T-helper 2 cell treated with Interferon-gamma antibody and Interleukin-4, amounts not matched to agents 5 μg/mL and 100 μg/mL, for 36 hours (primary cell): ENCODE results near the gene TUBGCP6.
"Not testable (repeated sequence)": the region's sequence is repeated elsewhere in the genome, so short reads cannot be mapped to it uniquely, and the experiment has no call there.

ENCODE experiments used
- DNase-seq: peaks from one replicate; pipeline ENCODE4 v3.0.0; 2021; ENCODE audit warnings: low spot score
- H3K27ac Mint-ChIP-seq: one replicate; pipeline ENCODE4 v1.8.0; 2021; ENCODE audit warnings: mild to moderate bottlenecking, mixed read lengths
- H3K27me3 Mint-ChIP-seq: one replicate; pipeline ENCODE4 v1.8.0; 2021; ENCODE audit warnings: low read depth, mixed read lengths
- H3K36me3 Mint-ChIP-seq: one replicate; pipeline ENCODE4 v1.8.0; 2021; ENCODE audit warnings: low read depth, mixed read lengths
- H3K4me1 Mint-ChIP-seq: one replicate; pipeline ENCODE4 v1.8.0; 2021; ENCODE audit warnings: low read depth, mixed read lengths
- H3K4me3 Mint-ChIP-seq: one replicate; pipeline ENCODE4 v1.8.0; 2022; ENCODE audit warnings: mild to moderate bottlenecking, moderate library complexity, mixed read lengths
- H3K9me3 Mint-ChIP-seq: one replicate; pipeline ENCODE4 v1.8.0; 2021; ENCODE audit warnings: mixed read lengths

TUBGCP6 gene

DNA sequence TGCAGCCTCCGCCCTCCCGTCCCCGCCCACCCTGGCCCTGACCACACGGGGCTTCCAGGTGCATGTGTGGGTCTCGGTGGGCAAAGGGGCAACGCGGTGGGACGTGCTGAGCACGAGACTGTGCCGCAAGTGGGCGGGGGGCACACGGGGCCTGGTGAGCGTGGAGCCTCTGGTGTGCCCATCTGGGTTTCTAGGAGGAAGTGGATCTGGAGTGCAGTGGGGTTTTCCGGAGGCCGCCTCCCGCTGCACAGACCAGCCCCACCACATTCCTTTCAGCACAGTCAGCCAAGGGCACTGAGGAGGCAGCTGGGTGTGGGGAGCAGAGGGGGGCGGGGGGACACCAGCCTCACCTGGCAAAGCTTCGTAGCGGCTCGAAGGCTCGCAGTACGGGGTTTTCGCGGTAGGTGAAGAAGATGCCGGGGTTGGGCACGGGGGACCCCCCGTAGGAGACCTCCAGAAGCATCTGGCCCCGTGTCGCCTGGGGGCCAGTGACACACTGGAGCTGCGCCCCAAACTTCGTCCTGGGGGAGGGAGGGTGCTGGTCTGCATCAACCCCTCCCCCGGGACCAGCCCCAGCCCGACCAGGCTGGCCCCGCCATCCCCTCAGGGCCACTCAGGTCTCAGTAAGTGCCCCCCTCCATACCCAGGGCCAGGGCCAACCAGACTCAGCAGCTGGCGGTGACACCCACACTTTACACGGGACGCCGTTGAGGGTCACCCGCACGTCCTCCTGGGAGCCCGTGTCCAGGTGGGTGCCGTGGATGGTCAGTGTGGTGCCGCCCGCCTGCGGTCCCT lies 37.7 kb upstream of the TUBGCP6 start:
- Mint-ChIP-seq H3K36me3 (no peaks in the 10 kb centered on the region), H3K9me3 (no peaks in the 10 kb centered on the region), H3K4me1 (no peaks in the 10 kb centered on the region), H3K27ac (no peak overlapping the region), H3K4me3 (no peak overlapping the region), H3K27me3 (no peaks in the 10 kb centered on the region)
- no peak for DNase-seq

DNA sequence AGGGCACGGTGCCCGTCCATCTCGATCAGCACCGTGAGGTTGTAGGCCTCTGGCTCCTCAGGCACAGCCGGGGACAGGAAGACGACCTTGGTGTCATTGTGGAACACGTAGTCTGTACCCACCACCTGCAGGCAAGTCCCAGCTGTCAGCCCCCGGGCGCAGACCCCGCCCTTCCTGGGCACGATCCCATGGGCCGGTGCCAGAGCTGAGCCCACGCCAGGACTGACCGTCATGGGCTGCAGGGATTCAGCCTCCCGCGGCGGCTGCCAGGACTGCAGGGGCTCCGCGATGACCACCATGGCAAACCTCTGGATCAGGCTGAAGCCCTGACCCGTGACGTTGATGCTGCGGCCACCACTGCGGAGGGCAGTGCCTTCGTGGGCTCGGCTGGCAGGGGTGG lies 37.1 kb upstream of the TUBGCP6 start:
- H3K4me1 Mint-ChIP-seq, result no peaks in the 10 kb centered on the region
- H3K27ac Mint-ChIP-seq, result no peak overlapping the region
- H3K9me3 Mint-ChIP-seq, result no peaks in the 10 kb centered on the region
- H3K27me3 Mint-ChIP-seq, result no peaks in the 10 kb centered on the region
- H3K36me3 Mint-ChIP-seq, result no peaks in the 10 kb centered on the region
- no peak overlapping the region for H3K4me3 Mint-ChIP-seq
- DNase-seq, result no peak

DNA sequence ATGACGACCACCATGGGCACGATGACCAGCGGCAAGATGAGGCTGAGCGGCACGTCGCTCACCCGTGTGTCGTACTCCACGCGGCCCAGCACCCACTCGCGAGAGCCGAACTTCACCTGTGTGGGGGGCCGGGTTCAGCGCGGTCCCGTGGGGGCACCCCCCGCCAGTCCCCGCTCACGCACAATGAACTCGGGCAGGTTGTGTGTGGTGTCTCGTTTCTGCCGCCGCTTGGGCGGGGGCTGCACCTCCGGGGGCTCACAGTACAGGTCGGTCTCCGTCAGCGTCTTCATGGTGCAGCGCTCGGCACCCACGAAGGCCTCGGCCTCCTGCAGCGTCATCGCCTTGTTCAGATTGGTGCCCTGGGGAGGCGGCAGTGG lies 36.5 kb upstream of the TUBGCP6 start:
- no peak overlapping the region for H3K27ac Mint-ChIP-seq
- H3K9me3 Mint-ChIP-seq, result no peaks in the 10 kb centered on the region
- no peaks in the 10 kb centered on the region for H3K4me1 Mint-ChIP-seq
- DNase-seq, result no peak
- no peak overlapping the region for H3K4me3 Mint-ChIP-seq
- no peaks in the 10 kb centered on the region for H3K27me3 Mint-ChIP-seq
- no peaks in the 10 kb centered on the region for H3K36me3 Mint-ChIP-seq

DNA sequence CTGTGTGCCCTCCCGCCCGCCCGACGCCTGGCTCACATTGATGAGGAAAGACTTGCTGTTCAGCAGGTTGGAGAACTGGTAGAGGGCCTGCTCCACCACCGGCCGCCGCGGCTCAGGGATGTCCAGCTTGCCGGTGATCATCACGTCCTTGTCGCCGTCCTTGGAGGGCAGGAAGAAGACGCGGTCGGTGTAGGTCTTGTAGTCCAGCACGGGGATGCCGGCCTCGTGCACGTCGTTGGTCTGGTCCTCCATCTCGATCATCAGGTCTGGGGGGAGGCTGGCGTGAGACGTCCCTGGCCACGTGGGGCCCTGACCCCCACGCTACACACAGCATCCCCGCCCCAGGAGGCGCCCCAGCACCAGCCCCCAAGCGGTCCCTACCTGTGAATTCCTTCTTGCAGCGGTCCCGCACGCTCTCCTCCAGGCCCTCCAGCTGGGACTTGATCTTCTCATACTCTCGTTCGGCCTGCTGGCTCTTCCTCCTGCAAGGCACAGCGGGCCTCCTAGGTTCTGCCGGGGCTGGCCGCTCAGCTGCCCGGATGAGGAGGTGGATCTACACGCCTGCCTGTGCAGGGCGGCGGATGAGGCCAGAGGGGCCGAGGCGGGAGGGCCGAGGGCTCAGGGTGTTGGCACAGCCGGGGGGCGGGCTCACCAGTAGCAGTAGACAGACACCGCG lies 36.0 kb upstream of the TUBGCP6 start:
- Mint-ChIP-seq H3K4me3 (no peak overlapping the region), H3K27me3 (no peaks in the 10 kb centered on the region), H3K9me3 (no peaks in the 10 kb centered on the region), H3K36me3 (no peaks in the 10 kb centered on the region), H3K4me1 (no peaks in the 10 kb centered on the region), H3K27ac (no peak overlapping the region)
- DNase-seq, result no peak

DNA sequence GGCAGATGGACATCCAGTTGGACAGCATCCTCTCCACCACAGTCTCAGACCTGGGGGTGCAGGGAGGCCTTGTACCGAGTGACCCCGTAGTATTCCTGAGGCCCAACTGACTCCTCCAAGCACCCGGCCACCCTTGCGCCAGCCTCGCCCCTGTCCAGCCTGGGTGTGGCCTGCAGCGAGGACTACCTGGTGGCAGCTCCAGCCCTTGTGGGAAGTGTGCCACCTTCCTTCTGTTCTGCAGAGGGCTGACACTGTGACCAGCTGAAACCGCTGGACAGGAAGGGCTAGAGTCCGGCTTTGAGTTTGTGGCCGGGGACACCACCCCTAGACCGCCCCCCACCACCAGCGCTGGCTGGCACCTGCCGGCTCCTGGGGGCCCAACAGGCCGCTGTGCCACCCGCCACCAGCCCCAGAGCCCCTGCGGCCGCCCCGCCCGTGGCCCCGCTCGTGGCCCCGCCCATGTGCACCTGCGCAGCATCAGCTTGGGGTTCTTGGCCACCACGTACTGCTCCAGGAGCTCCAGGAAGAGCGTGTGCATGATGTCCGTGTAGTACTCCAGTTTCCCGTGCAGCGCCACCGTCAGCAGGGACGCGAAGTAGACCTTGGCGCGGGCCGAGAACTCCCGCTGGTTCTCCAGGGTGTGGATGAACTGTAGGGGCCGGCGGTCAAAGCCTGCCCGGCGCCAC lies 35.3 kb upstream of the TUBGCP6 start:
- H3K9me3 Mint-ChIP-seq, result no peaks in the 10 kb centered on the region
- H3K4me1 Mint-ChIP-seq, result no peaks in the 10 kb centered on the region
- DNase-seq, result no peak
- no peaks in the 10 kb centered on the region for H3K27me3 Mint-ChIP-seq
- H3K4me3 Mint-ChIP-seq, result no peak overlapping the region
- no peaks in the 10 kb centered on the region for H3K36me3 Mint-ChIP-seq
- H3K27ac Mint-ChIP-seq, result no peak overlapping the region

DNA sequence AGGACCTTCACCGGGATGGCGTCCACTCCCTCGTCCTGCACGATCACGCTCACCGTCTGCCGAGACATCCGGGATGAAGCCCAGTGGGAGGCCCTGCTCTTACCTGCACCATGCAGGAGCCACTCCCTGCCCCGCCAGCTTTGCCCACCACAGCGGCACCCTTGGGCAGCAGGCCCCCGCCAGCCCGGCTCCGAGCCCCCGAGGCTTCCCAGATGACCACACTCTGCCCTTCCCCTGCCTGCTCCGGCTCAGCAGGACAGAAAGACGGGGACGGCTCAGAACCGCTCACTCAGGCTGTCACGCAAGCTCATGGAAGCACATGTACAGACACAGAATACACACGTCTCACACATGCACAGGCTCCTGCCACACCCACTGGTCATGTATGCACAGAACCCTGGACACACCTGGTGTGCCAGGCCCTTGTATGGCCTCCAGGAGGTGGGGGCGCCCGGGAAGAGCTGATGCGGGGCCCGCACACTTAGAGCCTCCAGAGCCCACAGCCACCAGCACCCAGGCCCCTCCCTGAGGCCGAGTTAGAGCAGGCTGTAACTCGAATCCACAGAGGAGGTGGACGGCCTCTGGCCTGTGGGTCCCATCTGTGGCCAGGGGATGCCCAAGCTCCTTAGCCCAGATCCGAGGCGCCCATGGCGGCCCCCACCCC lies 34.3 kb upstream of the TUBGCP6 start:
- Mint-ChIP-seq H3K4me3 (no peak overlapping the region), H3K9me3 (no peaks in the 10 kb centered on the region), H3K4me1 (peaks cover 2% of the 10 kb centered on the region)

DNA sequence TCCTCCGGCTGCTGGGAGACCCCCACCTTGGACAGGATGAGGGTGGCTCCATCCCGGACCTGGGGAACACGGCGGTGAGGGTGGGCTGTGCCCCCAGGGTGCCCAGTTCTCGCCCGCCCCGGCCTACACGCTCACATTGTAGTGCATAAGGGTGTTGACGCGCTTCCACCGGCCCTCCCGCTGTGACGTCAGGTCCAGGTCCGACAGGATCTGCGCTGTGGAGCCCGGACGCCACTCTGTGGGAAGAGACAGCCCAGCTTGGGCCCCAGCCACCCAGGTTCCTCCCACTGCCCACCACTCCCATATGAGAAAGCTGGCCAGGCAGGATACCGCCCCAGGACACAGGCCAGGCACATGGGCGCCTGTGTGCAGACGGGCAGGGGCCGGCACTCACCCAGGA lies 33.6 kb upstream of the TUBGCP6 start:
- H3K4me1 Mint-ChIP-seq, result peaks cover 3% of the 10 kb centered on the region
- peaks cover 8% of the 10 kb centered on the region for H3K27me3 Mint-ChIP-seq
- no peak overlapping the region for H3K4me3 Mint-ChIP-seq
- DNase-seq, result no peak
- H3K9me3 Mint-ChIP-seq, result no peaks in the 10 kb centered on the region
- H3K36me3 Mint-ChIP-seq, result no peaks in the 10 kb centered on the region
- H3K27ac Mint-ChIP-seq, result no peak overlapping the region

More for the DNA sequence above, 34.3 kb upstream of the TUBGCP6 start:
- H3K36me3 Mint-ChIP-seq, result no peaks in the 10 kb centered on the region
- H3K27me3 Mint-ChIP-seq, result peaks cover 2% of the 10 kb centered on the region
- DNase-seq, result no peak
- H3K27ac Mint-ChIP-seq, result no peak overlapping the region

DNA sequence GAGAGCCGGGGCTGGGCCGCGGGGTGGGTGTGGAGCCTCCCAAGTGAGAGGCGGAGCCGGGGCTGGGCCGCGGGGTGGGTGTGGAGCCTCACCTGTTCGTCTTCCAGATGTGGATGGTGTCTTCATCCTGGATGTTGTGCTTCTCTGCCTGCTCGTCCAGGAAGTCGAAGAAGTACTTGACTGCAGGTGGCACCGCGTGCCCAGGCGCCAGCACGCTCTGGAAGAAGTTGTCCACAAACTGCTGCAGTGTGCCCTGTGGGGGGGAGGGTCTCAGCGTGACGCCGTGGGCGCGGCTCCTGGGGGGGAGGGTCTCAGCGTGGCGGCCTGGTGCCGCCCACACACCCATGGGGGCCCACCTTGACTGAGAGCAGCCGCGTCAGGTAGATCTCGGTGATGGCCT lies 32.9 kb upstream of the TUBGCP6 start:
- H3K9me3 Mint-ChIP-seq, result no peaks in the 10 kb centered on the region
- peaks cover 5% of the 10 kb centered on the region for H3K4me1 Mint-ChIP-seq
- no peaks in the 10 kb centered on the region for H3K36me3 Mint-ChIP-seq
- no peak for DNase-seq
- no peak overlapping the region for H3K27ac Mint-ChIP-seq
- no peak overlapping the region for H3K4me3 Mint-ChIP-seq
- H3K27me3 Mint-ChIP-seq, result peaks cover 10% of the 10 kb centered on the region

DNA sequence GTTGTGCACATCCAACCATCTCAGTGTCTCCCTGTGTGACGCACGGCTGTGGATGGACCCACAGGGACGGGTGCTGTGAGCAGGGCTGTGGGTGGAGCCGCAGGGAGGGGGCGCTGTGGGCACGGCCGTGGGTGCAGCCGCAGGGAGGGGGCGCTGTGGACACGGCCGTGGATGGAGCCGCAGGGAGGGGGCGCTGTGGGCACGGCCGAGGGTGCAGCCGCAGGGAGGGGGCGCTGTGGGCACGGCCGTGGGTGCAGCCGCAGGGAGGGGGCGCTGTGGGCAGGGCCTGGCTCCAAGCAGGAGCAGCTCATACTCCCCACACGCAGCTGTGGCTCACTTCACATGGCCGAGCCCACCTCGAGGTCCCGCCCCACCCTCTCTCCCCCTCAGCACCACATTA lies 31.3 kb upstream of the TUBGCP6 start:
- H3K27me3 Mint-ChIP-seq, result peaks cover 15% of the 10 kb centered on the region
- no peak overlapping the region for H3K27ac Mint-ChIP-seq
- H3K4me1 Mint-ChIP-seq, result peaks cover 5% of the 10 kb centered on the region
- H3K4me3 Mint-ChIP-seq, result no peak overlapping the region
- no peak for DNase-seq
- H3K9me3 Mint-ChIP-seq, result no peaks in the 10 kb centered on the region
- no peaks in the 10 kb centered on the region for H3K36me3 Mint-ChIP-seq

DNA sequence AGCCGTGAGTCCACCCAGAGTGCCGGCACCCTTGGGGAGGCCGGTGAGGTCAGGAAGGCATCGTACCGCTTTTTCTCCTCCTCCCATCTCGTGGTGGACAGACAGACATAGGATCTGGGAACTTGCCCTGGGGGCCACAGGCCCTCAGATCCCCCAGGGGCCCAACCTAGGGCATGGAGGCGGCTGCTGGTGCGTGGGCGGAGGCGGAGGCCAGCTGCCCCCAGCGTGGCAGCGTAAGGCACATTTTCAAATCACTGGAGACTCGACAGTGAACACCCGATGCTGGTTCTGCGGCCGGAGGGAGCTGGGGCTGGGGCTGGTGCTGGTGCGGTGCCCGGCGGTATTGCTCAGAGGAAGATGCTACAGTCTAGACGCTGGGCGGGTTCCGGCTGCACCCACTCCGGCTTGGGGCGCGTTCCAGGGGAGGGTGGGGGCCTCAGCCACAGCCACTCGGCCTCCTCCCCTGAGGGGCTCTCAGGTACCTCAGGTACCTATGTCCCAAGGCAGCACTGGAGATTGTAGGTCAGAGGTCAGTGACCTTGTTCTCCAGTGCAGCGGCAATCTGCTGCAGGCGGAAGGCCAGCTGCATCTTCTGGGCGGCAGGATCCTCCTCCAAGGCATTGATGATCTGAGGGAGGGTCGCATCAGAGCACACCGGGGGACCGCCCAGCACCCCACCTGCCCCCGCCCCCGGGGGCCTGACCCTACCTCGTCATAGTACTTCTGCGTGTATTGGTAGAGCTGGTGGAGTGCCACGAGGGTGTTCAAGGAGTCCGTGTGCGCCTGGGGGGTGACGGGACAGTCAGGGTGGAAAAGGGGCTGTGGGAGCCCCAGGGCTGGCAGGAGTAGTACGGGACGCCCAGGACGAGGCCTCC lies 30.6 kb upstream of the TUBGCP6 start:
- Mint-ChIP-seq H3K4me1 (peaks cover 5% of the 10 kb centered on the region), H3K27me3 (peaks cover 15% of the 10 kb centered on the region), H3K4me3 (no peak overlapping the region), H3K27ac (no peak overlapping the region), H3K9me3 (no peaks in the 10 kb centered on the region), H3K36me3 (no peaks in the 10 kb centered on the region)
- DNase-seq, result no peak

DNA sequence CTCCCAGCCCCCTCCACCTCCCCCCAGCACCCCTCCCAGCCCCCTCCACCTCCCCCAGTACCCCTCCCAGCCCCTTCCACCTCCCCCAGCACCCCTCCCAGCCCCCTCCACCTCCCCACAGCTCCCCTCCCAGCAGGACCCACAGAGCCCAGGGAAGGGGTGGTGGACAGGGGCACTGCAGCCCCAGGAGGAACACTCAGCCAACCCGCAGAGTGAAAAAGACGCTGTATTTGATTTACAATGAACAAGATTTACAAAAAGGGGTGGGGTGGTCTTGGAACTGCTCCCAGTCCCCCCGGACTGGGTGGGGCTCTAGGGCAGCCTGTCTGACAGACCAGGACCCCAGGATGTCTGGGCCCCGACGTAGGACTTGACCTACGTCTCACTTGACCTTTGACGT lies 29.9 kb upstream of the TUBGCP6 start:
- Mint-ChIP-seq H3K4me3 (no peak overlapping the region), H3K36me3 (no peaks in the 10 kb centered on the region), H3K4me1 (peaks cover 5% of the 10 kb centered on the region), H3K27me3 (peaks cover 15% of the 10 kb centered on the region), H3K27ac (no peak overlapping the region), H3K9me3 (no peaks in the 10 kb centered on the region)
- DNase-seq, result no peak

DNA sequence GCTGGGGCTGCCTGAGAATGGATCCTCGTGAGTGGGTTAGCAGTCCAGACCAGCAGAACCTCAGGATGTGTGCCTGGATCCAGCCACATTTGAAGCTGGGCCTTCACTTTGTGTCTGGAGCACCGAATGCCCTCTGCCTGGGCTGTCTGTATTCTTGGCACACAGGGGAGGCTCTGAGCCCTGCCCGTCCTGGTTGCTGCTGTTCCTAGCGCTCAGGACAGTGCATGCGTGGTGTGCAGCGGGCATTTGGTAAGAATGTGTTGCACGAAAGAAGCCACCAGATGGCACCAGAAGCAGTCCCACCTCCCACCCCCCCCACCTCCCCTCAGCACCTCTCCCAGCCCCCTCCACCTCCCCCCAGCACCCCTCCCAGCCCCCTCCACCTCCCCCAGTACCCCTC lies 29.5 kb upstream of the TUBGCP6 start:
- Mint-ChIP-seq H3K9me3 (no peaks in the 10 kb centered on the region), H3K4me3 (no peak overlapping the region), H3K36me3 (no peaks in the 10 kb centered on the region), H3K4me1 (peaks cover 5% of the 10 kb centered on the region), H3K27ac (no peak overlapping the region), H3K27me3 (peaks cover 15% of the 10 kb centered on the region)
- DNase-seq, result peak; percentile 39

DNA sequence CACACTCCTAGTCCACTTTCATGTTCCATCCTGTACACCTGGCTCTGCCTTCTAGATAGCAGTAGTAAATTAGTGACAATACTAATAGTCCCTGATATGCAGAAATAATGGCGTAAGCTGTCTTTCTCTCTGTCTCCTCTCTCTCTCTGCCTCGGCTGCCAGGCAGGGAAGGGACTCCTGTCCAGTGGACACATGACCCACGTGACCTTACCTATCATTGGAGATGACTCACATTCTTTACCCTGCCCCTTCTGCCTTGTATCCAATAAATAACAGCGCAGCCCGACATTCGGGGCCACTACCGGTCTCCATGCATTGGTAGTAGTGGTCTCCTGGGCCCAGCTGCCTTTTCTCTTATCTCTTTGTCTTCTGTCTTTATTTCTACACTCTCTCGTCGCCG lies 29.0 kb upstream of the TUBGCP6 start:
- H3K4me3 Mint-ChIP-seq, DNase-seq, H3K27ac Mint-ChIP-seq, H3K9me3 Mint-ChIP-seq, H3K36me3 Mint-ChIP-seq, H3K4me1 Mint-ChIP-seq: not testable (repeated sequence)
- H3K27me3 Mint-ChIP-seq, result peaks cover 15% of the 10 kb centered on the region
